GM19468 (cell line): Measurements from ENCODE around the gene VAC14.

Experiments
- ATAC-seq: cut with Tn5 transposase; IDR thresholded peaks from one replicate; pipeline ENCODE4 v1.9.1; 2021; ENCODE audit warnings: mild to moderate bottlenecking, moderate library complexity, moderate number of reproducible peaks; ENCODE audit not compliant: unreplicated experiment; ENCODE audit errors: extremely low read depth

The VAC14 gene

DNA sequence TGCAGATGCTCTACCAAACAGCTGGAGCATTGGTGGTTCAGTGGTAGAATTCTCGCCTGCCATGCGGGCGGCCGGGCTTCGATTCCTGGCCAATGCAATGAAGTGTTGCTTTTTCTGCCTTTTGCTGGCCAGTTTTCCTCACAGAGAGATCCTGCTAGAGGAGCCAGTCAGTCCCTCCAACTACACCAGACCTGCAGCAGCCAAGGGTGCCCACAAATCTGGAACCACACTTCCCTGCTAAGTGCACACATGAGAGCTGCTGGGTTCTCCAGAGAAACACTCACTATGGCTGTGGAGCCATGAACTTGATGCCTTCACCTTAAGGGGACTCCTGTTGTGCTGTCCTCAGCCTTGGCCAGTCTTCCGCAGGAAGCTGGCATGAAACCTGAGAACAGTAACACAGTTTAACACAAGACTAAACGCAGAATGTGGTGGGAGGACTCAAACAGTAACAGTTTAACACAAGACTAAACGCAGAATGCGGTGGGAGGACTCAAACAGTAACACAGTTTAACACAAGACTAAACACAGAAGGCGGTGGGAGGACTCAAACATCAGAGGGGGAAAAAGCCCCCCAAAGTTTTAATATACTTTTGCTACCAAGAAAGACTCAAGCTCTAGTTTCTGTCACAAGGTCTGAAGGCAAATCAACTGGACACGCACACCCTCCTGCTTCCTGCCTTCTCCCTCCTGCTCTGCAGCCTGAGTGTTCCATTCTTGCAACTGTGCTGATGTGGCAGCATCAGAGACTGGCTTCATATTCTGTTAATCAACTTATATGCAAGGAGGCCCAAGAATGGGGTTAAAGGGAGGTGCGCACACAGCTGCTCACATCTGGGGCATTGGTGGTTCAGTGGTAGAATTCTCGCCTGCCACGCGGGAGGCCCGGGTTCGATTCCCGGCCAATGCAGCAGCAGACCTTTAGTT lies 12.0 kb downstream of the VAC14 start:
- ATAC-seq, result no peak

DNA sequence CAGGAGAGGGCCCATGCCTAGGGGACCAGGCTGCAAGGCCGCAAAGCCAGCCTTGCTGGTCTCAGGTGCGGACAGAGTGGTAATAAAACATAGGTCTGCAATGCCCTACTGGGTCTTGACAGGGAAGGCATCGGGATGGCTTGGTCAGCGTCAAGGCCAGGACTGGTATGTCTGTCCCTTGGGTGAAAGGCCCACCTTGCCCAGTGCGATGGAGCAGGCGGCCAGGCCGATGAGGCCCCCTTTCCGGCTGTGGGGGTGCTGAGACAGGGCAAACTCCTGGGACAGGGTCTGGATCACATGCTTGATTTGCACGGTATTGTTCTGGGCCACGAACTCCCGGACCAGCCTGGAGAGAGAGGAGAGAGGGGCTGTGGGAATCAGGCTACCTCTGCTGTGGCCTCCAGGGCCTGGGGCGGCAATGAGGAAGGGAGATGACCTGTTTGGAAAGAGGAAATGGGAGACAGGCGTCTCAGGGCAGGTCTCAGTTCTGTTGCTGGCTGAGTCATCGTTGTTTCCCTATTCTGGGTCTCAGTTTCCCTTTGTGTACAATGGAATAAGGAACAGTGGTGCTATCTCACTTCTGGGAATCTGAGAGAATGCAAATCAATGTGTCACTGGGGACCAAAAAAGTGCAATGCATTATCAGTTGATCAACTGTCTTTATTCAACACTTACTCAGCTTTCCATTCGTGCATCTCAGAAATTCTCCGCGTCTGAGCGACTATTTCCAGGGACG lies 14.8 kb downstream of the VAC14 start:
- no peak for ATAC-seq

DNA sequence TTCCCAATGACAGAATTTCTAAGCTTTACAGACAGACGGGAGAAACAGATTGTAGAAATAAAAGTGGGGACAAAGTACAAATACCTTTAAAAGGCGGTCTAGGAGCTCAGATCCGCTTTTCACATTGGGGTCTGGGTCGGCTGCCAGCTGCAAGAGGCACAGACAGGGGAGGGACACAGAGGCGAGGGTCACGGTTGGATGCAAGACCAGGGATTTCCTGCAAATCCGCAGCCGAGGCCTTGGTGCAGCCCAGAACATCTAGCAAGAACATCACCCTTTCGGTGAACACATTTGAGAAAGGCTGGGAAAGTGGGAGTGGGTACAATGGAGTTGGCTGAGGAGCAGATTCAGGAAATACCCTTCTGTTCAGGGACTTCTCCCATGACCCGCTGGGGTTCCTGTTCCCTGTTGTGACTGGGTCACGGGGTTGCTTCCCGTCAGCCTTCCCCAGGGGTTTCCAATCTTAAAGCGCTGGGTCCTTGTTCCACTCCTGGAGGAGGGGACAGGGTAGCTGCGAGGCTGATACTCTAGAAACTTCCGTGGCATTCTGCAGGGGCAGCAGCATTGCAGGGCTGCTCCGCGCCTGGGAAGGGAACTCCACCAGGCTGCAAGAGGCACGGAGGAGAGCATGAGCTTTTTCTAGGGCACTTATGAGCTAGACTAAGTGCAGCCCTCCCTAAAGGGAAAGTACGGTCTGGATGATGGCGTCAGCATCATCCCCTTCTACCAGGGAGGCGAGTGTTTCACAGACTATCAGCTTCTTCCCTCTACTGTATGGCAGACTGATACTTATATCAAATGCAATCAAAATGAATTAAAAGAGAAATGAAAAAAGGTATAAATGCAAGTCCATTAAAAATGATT lies 16.0 kb downstream of the VAC14 start:
- no peak for ATAC-seq

DNA sequence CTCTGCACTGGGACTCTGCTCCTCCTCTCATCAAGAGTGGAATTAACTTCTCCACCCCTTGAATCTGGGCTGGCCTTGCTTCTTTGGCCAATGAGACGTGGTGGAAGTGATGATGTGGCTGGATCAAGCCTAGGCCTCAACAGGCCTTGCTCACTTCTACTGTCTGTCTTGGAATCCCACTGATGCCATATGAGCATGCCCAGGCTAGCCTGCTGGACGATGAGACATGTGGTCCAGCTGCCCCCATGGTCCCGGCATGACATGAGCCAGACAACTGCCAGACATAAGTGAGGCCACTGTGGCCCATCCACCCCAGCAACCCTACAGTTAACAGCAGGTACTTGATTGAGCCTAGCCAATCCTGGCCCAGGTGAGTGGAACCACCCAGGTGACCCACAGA lies 18.7 kb downstream of the VAC14 start:
- no peak for ATAC-seq

DNA sequence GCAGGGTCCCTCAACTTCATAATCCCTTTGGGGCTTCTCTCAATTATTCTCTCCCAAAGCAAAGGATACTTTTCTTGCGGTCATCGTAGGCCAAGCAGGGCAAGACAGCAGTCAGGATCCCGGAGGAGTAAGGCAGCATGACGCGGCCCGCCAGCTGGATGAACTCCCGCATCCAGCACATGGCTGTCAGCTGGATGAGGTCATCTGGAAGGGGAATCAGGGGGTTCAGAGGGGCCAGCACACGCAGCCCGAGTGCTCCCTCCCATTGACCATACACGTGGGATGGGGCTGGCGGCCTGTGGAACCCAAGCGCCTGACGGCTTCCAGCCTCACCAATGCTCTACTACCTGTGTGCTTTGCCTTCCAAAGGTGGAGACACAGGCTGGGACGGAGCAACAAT lies 19.2 kb downstream of the VAC14 start:
- ATAC-seq, result no peak

DNA sequence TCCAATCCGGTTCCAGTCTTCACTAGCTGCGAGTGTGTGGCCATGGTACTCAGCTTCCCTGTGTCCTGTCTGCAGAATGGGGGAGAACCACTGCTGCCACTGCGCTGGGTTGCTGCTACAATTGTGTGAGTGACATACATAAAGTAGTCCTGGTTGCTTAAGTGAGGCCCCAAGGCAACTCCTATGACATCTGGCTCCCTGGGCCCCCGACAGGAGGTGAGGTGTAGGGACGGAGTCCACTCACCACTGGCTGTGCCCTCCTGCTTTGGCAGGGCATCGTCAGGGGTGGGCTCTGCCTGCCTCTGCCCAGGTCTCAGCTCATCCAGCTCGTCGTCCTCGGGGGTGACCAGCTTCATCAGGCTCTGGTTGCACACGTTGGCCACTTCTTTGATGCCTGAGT lies 20.4 kb downstream of the VAC14 start:
- no peak for ATAC-seq

DNA sequence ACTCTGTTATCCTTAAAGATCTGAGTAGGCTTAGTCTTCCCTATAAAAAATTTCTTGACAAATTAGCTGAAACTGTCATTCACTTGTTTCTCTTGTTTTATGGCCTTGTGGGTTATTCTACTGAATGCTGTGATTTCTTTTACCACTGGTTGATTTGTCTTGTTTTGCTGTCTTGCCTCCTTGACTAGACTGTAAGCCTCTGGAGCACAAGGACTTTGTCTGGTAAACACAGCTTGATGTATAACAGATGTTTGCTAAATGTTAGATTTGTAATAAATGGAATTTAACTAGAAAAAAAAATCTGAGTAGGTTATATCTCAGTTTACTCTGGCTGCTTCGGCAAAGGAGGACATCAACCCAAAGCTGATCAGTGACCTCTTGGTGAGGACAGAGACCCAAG lies 21.6 kb downstream of the VAC14 start:
- no peak for ATAC-seq

DNA sequence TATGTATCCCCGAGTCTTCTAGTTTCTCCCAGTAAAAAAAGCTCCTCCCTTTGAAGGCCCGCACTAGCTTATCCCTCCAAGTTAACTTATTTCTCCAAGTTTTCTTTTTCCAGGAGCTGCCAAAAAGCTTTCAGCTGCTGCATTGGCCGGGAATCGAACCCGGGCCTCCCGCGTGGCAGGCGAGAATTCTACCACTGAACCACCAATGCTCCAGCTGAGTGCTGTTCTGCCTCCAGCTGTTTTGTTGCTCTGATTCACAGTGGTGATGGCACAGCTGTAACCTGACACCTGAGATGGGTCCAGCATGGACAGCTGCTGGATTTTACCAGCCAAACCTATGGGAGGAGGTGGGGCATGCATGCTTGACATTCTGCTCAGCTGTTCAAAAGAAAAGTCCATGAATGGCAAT lies 22.1 kb downstream of the VAC14 start:
- no peak for ATAC-seq

DNA sequence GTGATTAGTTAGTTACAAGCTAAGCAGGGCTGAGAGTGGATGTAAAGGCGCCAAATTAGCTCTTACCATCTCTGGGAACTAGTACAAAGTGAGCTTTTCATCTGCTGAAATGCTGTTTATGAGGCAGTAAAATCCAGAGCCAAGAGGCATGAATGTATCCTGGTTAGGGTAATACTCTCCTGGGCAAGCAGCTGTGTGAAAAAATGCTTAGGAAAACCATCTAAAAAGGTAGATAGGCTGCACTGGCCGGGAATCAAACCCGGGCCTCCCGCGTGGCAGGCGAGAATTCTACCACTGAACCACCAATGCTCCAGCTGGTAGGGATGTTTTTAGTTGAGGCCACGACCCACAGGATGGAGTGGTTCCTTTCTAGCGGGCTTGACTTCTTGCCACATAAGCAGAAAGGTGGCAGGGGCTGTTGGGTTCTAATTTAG lies 23.0 kb downstream of the VAC14 start:
- no peak for ATAC-seq

DNA sequence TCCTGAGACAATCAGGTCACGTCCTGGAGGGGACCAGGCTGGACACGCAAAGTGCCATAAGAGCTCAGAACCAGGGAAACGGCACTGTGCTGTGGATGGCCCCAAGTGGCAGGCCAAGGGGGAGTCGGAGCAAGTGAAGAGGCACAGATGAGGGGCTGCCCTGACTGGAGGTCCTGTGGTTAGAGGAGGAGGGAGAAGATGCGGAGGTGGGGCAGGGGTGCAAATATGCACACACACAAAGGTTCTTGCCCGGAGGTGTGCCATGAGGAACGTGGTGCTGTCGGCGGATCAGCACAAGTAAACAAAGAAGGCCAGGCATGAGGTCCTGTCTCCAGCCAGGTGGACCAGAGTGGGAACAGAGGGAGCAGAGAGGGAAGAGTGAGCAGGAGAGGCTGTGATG lies 23.5 kb downstream of the VAC14 start:
- ATAC-seq, result no peak

DNA sequence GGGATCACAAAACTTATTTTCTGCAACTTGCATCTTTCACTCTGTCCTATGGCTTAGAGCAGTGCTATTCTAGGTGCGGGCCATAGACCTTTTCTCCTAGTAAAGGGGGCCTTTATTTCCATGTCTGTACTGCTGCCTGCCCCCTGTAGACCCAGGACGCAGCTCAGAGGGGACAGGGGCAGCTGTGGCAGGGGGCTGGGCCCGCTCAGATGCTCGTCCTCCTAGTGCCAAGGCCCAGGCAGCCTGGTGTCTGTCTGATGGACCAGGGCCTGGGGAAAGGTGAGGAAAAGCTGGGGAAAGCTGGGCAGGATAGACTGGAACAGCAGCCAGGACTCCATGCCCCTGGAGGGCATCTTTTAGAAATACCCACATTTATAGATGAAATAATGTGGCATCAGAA lies 25.6 kb downstream of the VAC14 start:
- ATAC-seq, result no peak

DNA sequence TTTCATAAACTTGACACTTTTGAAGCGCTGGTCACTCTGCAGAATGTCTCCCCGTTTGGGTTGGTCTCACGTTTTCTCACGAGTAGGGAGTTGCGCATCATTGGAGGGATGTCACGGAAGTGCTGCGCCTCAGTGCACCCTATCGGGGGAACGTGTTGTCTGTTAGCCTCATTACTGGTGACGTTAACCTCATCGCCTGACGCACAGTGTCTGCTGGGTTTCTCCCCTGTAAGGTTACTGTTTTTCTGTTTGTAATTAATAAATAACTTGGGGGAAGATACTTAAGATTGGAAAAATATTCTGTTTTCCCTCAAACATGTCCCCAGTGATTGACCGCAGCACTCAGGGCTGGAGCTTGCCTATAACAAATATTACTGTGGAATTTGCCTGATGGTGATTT lies 26.7 kb downstream of the VAC14 start:
- no peak for ATAC-seq

DNA sequence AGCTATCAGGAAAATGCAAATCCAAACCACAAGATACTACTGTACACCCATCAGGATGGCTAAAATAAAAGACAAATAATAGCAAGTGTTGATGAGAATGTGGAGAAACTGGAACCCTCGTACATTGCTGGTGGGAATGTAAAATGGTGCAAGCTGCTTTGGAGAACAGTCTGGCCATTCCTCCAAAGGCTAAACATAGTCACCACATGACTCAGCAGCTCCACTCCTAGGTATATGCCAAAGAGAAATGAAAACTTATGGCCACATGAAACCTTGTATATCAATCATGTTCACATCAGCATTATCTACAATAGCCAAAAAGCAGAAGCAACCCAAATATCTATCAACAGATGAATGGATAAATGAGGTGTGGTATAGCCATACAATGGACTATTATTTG lies 28.5 kb downstream of the VAC14 start:
- ATAC-seq, result no peak

DNA sequence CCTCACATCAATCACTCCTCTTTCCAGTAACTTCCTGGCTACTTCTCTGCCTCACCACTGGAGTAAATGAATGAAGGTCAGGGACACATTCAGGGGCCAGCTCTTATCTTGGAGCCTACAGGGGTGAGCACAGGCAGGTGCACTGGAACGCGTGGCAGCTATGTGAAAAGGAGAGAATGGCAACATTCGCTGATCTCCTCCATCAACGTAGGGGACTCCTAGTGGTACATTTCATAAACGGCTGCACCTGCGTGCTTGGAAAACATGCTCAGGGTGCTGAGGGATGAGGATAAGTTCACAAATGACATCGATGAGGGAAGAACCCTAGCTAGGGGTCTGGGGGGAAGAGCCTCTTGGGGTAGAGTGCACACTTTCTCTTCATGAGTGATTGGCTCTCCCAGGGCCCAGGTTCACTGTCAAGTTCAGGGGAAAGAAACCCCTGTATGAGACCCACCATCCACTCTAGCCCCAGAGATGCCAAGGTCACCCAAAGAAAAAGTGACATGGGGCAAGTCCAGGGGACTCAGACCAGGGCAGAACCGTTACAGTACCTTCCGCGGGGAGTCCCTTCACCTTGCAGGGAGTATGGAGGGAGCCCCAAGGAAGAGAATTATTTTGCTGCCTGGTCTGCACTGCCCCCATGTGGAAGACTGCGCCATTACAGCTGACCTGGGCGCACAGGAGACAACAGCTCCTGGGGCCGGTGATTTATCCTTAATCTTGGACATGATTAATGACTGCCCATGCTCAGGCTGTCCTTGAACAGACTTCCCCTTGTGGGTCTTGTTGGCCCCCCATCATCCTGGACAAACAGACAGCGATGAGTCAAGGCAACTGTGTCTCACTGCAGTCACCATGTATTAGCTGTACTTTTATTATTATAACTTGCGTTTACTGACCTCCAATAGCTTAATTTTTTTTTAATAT lies 30.1 kb downstream of the VAC14 start:
- ATAC-seq, result no peak

DNA sequence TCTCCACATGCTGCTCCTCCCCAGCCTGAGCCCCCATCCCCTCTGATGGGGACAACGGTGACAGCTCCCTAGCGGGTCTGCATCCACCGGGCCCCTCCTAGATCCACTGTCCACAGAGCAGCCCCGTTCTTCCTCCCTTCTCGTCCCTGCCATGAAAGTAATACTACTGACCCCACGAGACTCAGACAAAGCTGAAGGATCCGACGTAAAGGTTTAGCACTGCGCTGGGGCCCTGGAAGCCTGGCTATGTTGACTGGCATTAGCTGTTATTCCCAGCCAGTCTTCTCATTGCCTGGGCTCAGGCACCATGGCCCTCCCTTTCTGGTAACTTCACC lies 30.7 kb downstream of the VAC14 start:
- ATAC-seq, result no peak

DNA sequence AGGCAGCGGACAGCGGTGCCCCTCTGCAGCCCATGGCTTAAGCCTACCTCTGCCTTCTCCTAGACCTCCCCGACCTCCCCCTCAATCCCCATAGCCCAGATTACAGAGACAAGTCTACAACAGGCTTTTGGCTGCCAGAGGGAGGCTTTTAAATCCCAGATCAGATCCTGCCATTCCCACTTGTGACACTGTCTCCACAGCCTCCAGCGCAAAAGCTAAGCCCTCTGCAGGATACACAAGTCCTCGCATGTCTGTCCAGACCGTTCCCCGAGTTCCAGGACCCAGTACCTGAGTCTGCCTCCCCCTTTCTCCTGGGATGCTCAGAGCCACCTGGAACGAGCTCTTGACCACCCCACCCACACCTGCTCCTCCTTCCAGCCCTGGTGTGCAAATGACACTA lies 31.2 kb downstream of the VAC14 start:
- ATAC-seq, result no peak

DNA sequence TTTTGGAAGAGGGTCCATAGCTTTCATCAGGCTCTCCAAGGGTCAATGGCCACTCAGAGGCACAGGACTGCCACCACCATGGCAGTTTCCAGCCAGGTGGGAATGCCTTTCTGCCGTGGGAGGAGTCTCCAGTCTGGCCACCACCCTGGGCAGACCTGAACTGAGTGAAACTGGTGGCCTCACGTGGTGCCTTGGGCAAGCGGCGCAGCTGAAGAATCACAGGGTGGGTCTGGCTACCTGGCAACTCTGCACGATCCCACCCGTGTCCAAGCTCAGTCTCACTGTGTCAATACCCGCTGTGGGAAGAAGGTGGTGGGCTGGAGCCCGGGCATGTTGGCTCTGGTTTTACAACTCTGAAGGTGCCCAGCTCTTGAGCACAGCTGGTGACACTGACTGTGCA lies 31.8 kb downstream of the VAC14 start:
- ATAC-seq, result no peak

DNA sequence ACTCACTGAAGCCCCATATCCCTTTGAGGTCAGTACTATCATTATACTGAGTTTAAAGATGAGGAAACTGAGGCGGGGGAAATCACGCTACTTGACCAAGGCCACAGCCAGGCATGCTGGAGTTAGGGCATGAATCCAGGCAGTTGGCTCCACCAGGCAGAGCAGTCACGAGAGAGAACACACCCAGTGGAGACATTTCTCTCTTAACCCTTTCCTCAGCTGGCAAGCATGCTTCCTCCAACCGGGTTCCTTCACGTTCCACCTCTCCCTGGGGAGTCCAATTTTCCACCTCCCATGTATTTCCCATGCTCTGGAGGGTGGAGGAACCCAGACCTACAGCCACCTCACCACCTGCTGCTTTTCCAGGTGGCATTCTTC lies 32.8 kb downstream of the VAC14 start:
- no peak for ATAC-seq

DNA sequence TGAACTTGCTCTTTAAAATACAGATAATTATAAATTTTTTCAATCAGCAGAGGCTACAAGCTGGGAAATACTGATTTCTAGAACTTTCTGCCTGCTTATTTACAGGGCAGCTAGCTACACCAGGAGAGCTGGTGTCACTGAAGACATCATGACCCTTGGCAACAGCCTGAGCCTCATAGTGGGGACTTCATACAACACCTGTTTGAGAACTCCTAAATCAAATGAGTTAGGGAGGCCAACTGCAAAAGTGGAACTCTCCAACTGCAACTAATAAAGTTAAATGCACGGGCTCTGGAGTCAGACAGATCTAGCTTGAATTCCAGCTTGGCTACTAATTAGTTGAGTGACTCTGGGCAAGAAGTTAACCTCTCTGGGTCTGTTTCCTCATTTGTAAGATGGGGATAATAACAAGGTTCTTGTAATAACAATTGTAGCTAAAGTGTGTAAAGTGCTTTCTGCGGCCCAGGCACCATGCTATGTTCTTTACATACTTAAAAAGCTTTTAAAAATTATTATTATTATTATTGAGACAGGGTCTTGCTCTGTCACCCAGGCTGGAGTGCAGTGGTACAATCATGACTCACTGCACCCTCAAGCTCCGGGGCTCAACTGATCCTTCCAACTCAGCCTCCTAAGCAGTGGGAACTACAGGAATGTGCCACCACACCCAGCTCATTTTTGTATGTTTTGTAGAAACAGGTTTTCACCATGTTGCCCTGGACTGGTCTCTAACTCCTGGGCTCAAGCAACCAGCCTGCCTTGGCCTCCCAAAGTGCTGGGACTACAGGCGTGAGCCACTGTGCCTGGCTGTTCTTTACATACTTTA lies 33.4 kb downstream of the VAC14 start:
- no peak for ATAC-seq
